ENCODE data around the gene ERICH4.

The ERICH4 gene

DNA sequence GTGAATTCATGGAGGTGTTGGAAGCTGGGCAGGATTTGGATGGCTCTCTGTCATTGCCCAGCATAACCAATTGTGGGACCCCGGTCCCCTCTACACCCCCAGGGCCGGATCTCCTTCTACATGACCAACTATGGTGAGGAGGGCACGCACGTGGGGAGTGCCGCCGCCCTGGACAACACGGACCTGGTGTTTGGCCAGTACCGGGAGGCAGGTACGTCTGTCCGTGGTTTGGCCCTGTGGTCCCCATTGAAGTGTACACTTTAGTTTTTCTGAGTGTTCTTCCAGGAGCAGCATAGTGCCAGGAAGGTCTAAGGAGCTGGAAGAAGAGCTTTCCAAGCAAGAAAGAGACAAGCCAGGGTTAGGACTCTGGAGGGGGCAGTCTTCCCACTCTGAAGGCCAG lies 29.0 kb upstream of the ERICH4 start:
- Histone ChIP-seq H3K27ac (ENCODE audit: insufficient read depth, low read length, poor library complexity, severe bottlenecking) (no peak overlapping the region), H3K36me3 (ENCODE audit: control insufficient read depth, insufficient read depth, low read length) (peaks cover 48% of the 10 kb centered on the region), H3K4me1 (ENCODE audit: control insufficient read depth, insufficient read depth, low read length, poor library complexity, severe bottlenecking) (no peaks in the 10 kb centered on the region), H3K27me3 (replicated peaks; ENCODE audit: control insufficient read depth, insufficient read depth, low read length, poor library complexity, severe bottlenecking) (no peaks in the 10 kb centered on the region), H3K9me3 (ENCODE audit: control insufficient read depth, low read length) (no peaks in the 10 kb centered on the region), H3K4me3 (ENCODE audit: insufficient read depth, low read depth, low read length, poor library complexity, severe bottlenecking) (no peak overlapping the region)
- no peak for DNase-seq

DNA sequence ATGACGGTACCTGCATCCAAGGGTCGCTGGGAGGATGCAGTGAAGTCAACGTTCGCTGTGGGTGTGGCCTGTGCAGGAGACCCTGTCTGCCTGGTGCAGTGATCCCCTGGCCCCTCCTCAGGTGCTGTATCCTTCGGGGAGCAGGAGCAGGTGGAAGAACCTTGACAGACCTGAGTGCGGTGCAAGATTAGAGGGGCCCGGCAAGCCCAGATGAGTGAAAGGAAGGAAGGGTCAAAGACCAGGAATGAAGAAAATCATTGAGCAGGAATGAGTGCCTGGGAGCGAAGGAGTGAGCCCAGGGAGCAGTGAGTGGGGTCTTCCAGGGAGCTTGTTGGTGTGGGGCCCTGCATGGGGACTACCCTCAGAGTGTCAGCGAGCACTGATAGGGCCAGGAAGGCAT lies 28.5 kb upstream of the ERICH4 start:
- no peaks in the 10 kb centered on the region for H3K4me1 ChIP-seq (ENCODE audit: control insufficient read depth, insufficient read depth, low read length, poor library complexity, severe bottlenecking)
- no peak overlapping the region for H3K4me3 ChIP-seq (ENCODE audit: insufficient read depth, low read depth, low read length, poor library complexity, severe bottlenecking)
- no peaks in the 10 kb centered on the region for H3K27me3 ChIP-seq (replicated peaks; ENCODE audit: control insufficient read depth, insufficient read depth, low read length, poor library complexity, severe bottlenecking)
- no peak overlapping the region for H3K27ac ChIP-seq (ENCODE audit: insufficient read depth, low read length, poor library complexity, severe bottlenecking)
- DNase-seq: no peak
- peaks cover 53% of the 10 kb centered on the region for H3K36me3 ChIP-seq (ENCODE audit: control insufficient read depth, insufficient read depth, low read length)
- H3K9me3 ChIP-seq (ENCODE audit: control insufficient read depth, low read length): no peaks in the 10 kb centered on the region

DNA sequence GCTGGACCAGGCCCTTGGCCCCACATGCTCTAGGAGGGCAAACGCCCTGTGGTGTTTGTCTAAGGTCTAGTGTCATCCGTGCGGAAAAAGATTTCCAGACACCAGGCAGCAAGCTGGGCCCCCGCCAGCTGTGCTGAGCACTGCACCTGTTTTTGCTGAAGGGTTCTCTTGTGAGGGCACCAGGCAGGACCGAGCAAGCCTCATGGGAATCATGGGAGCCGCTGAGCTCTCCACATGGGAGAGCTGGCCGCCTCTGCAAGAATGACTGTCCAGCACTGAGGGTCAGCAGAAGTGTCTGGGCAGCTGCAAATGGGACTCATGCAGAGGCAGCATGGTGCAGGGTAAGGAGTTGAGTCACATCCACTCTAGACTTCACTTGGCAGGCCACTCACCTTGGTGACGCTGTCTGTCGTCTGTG lies 27.8 kb upstream of the ERICH4 start:
- Histone ChIP-seq H3K27ac (ENCODE audit: insufficient read depth, low read length, poor library complexity, severe bottlenecking) (no peak overlapping the region), H3K27me3 (replicated peaks; ENCODE audit: control insufficient read depth, insufficient read depth, low read length, poor library complexity, severe bottlenecking) (no peaks in the 10 kb centered on the region), H3K36me3 (ENCODE audit: control insufficient read depth, insufficient read depth, low read length) (peaks cover 58% of the 10 kb centered on the region), H3K4me3 (ENCODE audit: insufficient read depth, low read depth, low read length, poor library complexity, severe bottlenecking) (no peak overlapping the region), H3K4me1 (ENCODE audit: control insufficient read depth, insufficient read depth, low read length, poor library complexity, severe bottlenecking) (no peaks in the 10 kb centered on the region), H3K9me3 (ENCODE audit: control insufficient read depth, low read length) (no peaks in the 10 kb centered on the region)
- no peak for DNase-seq

DNA sequence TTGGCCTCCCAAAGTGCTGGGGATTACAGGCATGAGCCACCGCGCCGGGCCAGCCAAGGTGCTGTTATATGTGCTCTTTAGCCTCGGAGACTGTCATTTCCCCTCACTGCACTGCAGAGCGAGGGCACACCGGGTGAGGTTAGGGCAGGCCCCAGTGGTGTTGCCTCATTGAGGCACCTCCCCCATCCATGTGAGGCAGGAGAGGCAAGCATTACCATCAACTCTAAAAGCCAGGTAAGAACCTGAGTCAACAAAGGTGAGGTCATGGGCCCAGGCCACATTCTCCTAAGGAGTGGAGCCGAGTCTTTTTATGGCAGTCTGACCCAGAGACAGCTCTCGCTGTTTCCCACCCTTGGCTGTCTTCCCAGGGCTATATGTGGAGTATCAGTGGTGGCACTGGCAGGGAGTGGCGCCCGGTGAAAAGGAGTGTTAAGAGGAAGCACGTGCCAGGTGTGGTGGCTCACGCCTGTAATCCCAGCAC lies 26.7 kb upstream of the ERICH4 start:
- H3K27me3 ChIP-seq (replicated peaks; ENCODE audit: control insufficient read depth, insufficient read depth, low read length, poor library complexity, severe bottlenecking): no peaks in the 10 kb centered on the region
- H3K4me3 ChIP-seq (ENCODE audit: insufficient read depth, low read depth, low read length, poor library complexity, severe bottlenecking): no peak overlapping the region
- H3K36me3 ChIP-seq (ENCODE audit: control insufficient read depth, insufficient read depth, low read length): peaks cover 62% of the 10 kb centered on the region
- no peaks in the 10 kb centered on the region for H3K9me3 ChIP-seq (ENCODE audit: control insufficient read depth, low read length)
- no peaks in the 10 kb centered on the region for H3K4me1 ChIP-seq (ENCODE audit: control insufficient read depth, insufficient read depth, low read length, poor library complexity, severe bottlenecking)
- no peak for DNase-seq
- H3K27ac ChIP-seq (ENCODE audit: insufficient read depth, low read length, poor library complexity, severe bottlenecking): no peak overlapping the region

DNA sequence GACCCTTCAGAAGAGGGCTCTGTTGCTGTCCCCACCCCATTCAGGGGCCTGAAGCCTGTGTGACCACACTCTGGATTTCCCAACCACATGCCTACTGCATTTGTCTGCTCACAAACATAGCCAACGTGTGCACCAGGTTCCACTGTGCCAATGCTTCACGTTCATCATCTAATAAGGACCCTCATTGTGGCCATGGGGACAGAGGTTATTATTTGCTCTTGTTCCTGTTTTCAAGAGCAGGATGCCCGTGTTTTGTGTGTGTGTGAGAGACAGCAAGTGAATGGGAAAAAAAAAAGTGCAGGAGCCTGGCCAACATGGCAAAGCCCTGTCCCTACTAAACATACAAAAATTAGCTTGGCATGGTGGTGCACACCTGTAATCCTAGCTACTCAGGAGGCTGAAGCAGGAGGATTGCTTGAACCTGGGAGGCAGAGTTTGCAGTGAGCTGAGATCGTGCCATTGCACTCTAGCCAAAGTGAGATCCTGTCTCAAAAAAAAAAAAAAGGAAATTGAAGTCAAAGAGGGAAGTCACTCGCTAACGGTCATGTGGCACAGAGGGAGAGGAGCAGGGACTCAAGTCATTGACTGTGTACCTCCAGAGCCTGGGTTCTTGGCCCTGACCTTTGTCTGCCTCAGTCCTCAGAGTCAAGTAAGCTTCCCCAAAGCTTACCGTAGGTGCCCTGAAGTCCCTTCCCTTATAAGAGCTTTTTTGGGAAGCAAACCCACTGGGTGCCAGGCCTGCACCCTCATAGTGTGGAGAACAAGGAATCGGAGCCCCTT lies 22.7 kb upstream of the ERICH4 start:
- Histone ChIP-seq H3K4me3 (ENCODE audit: insufficient read depth, low read depth, low read length, poor library complexity, severe bottlenecking) (no peak overlapping the region), H3K27ac (ENCODE audit: insufficient read depth, low read length, poor library complexity, severe bottlenecking) (no peak overlapping the region), H3K36me3 (ENCODE audit: control insufficient read depth, insufficient read depth, low read length) (peaks cover 57% of the 10 kb centered on the region), H3K9me3 (ENCODE audit: control insufficient read depth, low read length) (no peaks in the 10 kb centered on the region), H3K27me3 (replicated peaks; ENCODE audit: control insufficient read depth, insufficient read depth, low read length, poor library complexity, severe bottlenecking) (no peaks in the 10 kb centered on the region), H3K4me1 (ENCODE audit: control insufficient read depth, insufficient read depth, low read length, poor library complexity, severe bottlenecking) (peaks cover under 1% of the 10 kb centered on the region)
- DNase-seq: no peak

DNA sequence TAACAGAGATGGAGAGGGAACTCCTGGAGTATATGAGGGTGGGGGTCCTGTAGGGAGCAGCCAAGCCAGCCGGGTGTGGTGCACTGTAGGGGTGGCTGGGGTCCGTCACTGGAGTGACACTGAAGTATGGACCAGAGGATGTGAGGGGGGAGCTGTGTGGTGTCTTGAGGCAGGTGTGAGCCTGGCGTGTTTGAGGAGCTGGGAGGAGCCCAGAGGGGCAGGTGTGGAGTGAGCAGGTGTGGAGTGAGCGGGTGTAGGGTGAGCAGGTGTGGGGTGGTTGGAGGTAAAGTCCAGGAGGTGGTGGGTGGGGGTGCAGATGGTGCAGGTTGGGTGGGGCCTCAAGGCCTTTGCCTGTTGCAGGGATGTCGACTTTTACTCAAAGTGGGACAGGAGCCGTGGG lies 21.6 kb upstream of the ERICH4 start:
- no peak for DNase-seq
- Histone ChIP-seq H3K4me3 (ENCODE audit: insufficient read depth, low read depth, low read length, poor library complexity, severe bottlenecking) (no peak overlapping the region), H3K27me3 (replicated peaks; ENCODE audit: control insufficient read depth, insufficient read depth, low read length, poor library complexity, severe bottlenecking) (no peaks in the 10 kb centered on the region), H3K36me3 (ENCODE audit: control insufficient read depth, insufficient read depth, low read length) (peaks cover 62% of the 10 kb centered on the region), H3K9me3 (ENCODE audit: control insufficient read depth, low read length) (no peaks in the 10 kb centered on the region), H3K27ac (ENCODE audit: insufficient read depth, low read length, poor library complexity, severe bottlenecking) (no peak overlapping the region), H3K4me1 (ENCODE audit: control insufficient read depth, insufficient read depth, low read length, poor library complexity, severe bottlenecking) (peaks cover 4% of the 10 kb centered on the region)

DNA sequence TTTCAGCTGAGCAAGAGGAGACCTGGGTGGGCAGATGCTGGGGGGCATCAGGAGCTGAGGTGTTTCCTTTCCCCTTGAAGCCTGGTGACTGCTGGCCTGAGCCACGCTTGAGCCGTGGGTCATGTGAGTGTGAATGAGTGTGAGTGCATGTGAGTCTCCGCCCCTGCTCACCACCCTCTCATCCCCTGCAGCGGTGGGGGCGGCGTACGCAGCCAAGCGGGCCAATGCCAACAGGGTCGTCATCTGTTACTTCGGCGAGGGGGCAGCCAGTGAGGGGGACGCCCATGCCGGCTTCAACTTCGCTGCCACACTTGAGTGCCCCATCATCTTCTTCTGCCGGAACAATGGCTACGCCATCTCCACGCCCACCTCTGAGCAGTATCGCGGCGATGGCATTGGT lies 21.0 kb upstream of the ERICH4 start:
- Histone ChIP-seq H3K4me3 (ENCODE audit: insufficient read depth, low read depth, low read length, poor library complexity, severe bottlenecking) (no peak overlapping the region), H3K27ac (ENCODE audit: insufficient read depth, low read length, poor library complexity, severe bottlenecking) (no peak overlapping the region), H3K36me3 (ENCODE audit: control insufficient read depth, insufficient read depth, low read length) (peaks cover 60% of the 10 kb centered on the region), H3K4me1 (ENCODE audit: control insufficient read depth, insufficient read depth, low read length, poor library complexity, severe bottlenecking) (peaks cover 4% of the 10 kb centered on the region), H3K9me3 (ENCODE audit: control insufficient read depth, low read length) (no peaks in the 10 kb centered on the region), H3K27me3 (replicated peaks; ENCODE audit: control insufficient read depth, insufficient read depth, low read length, poor library complexity, severe bottlenecking) (no peaks in the 10 kb centered on the region)
- no peak for DNase-seq

DNA sequence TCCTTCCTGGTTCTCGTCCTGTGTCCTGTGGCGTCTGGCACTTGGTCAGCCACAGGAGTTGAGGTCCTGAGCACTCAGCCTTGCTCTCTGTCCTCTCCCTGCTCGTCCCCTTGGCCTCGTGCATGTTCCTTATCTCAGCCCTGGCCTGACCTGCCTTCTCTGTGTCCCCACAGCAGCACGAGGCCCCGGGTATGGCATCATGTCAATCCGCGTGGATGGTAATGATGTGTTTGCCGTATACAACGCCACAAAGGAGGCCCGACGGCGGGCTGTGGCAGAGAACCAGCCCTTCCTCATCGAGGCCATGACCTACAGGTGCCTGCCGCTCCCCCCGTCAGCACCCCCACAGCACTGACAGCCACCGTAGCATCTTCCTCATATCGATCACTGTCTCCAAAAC lies 20.5 kb upstream of the ERICH4 start:
- H3K27ac ChIP-seq (ENCODE audit: insufficient read depth, low read length, poor library complexity, severe bottlenecking): no peak overlapping the region
- no peak for DNase-seq
- peaks cover 8% of the 10 kb centered on the region for H3K4me1 ChIP-seq (ENCODE audit: control insufficient read depth, insufficient read depth, low read length, poor library complexity, severe bottlenecking)
- no peak overlapping the region for H3K4me3 ChIP-seq (ENCODE audit: insufficient read depth, low read depth, low read length, poor library complexity, severe bottlenecking)
- no peaks in the 10 kb centered on the region for H3K9me3 ChIP-seq (ENCODE audit: control insufficient read depth, low read length)
- peaks cover 56% of the 10 kb centered on the region for H3K36me3 ChIP-seq (ENCODE audit: control insufficient read depth, insufficient read depth, low read length)
- no peaks in the 10 kb centered on the region for H3K27me3 ChIP-seq (replicated peaks; ENCODE audit: control insufficient read depth, insufficient read depth, low read length, poor library complexity, severe bottlenecking)

DNA sequence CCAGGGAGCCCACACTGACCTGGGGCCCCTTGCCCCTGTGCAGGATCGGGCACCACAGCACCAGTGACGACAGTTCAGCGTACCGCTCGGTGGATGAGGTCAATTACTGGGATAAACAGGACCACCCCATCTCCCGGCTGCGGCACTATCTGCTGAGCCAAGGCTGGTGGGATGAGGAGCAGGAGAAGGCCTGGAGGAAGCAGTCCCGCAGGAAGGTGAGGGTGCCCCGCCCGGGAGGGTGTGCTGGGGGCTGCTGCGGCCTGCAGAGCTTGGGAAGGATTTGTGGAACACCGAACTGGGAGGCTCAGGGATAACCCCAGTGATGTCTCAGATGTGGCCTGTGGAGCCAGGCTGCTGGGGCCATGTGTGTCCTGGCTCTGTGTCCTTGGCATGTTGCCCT lies 20.0 kb upstream of the ERICH4 start:
- H3K27ac ChIP-seq (ENCODE audit: insufficient read depth, low read length, poor library complexity, severe bottlenecking): no peak overlapping the region
- no peaks in the 10 kb centered on the region for H3K27me3 ChIP-seq (replicated peaks; ENCODE audit: control insufficient read depth, insufficient read depth, low read length, poor library complexity, severe bottlenecking)
- H3K4me1 ChIP-seq (ENCODE audit: control insufficient read depth, insufficient read depth, low read length, poor library complexity, severe bottlenecking): peaks cover 12% of the 10 kb centered on the region
- DNase-seq: no peak
- H3K9me3 ChIP-seq (ENCODE audit: control insufficient read depth, low read length): no peaks in the 10 kb centered on the region
- peaks cover 56% of the 10 kb centered on the region for H3K36me3 ChIP-seq (ENCODE audit: control insufficient read depth, insufficient read depth, low read length)
- H3K4me3 ChIP-seq (ENCODE audit: insufficient read depth, low read depth, low read length, poor library complexity, severe bottlenecking): no peak overlapping the region

DNA sequence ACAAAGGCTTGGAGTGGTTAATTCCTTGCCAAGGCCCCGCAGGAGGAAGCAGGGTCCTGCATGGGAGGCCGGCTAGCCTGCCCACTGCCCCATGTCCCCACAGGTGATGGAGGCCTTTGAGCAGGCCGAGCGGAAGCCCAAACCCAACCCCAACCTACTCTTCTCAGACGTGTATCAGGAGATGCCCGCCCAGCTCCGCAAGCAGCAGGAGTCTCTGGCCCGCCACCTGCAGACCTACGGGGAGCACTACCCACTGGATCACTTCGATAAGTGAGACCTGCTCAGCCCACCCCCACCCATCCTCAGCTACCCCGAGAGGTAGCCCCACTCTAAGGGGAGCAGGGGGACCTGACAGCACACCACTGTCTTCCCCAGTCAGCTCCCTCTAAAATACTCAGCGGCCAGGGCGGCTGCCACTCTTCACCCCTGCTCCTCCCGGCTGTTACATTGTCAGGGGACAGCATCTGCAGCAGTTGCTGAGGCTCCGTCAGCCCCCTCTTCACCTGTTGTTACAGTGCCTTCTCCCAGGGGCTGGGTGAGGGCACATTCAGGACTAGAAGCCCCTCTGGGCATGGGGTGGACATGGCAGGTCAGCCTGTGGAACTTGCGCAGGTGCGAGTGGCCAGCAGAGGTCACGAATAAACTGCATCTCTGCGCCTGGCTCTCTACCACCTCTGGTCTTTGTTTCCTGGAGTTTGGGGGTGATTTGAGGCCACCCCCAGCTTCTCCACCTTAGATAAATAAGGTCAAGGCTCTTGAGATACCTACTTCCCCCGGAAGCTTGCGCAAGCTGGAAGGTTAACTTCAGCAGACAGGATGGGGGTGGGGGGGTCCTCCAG lies 18.4 kb upstream of the ERICH4 start:
- Histone ChIP-seq H3K36me3 (ENCODE audit: control insufficient read depth, insufficient read depth, low read length) (peaks cover 42% of the 10 kb centered on the region), H3K4me3 (ENCODE audit: insufficient read depth, low read depth, low read length, poor library complexity, severe bottlenecking) (no peak overlapping the region), H3K27me3 (replicated peaks; ENCODE audit: control insufficient read depth, insufficient read depth, low read length, poor library complexity, severe bottlenecking) (no peaks in the 10 kb centered on the region), H3K4me1 (ENCODE audit: control insufficient read depth, insufficient read depth, low read length, poor library complexity, severe bottlenecking) (peaks cover 23% of the 10 kb centered on the region), H3K9me3 (ENCODE audit: control insufficient read depth, low read length) (no peaks in the 10 kb centered on the region), H3K27ac (ENCODE audit: insufficient read depth, low read length, poor library complexity, severe bottlenecking) (no peak overlapping the region)
- no peak for DNase-seq

Data from effector memory CD4-positive, alpha-beta T cell (primary cell).